Naive thymus-derived CD4-positive, alpha-beta T cell (primary cell): ENCODE data around the gene SLX4. TPM values are rescaled to one million over a fixed set of nuclear protein-coding genes. Genes with fewer than 3 reads are reported as not detected.

Experiments used
- ATAC-seq: fragments of 150-1000 bp; cut with Tn5 transposase; 2 replicates; pipeline ENCODE4 v1.10.0; 2021; ENCODE audit warnings: mild to moderate bottlenecking, moderate library complexity
- CTCF ChIA-PET: fragments of 350-600 bp; sonication (Branson Sonifier 250); formaldehyde crosslinking; loops from one replicate; lab custom pipeline; 2021; ENCODE audit warnings: antibody characterized with exemption; lab: Charles Lee
- POLR2A ChIA-PET: fragments of 350-600 bp; sonication (Branson Sonifier 250); formaldehyde crosslinking; loops from one replicate; lab custom pipeline; 2021; ENCODE audit warnings: antibody characterized with exemption, inconsistent platforms; lab: Charles Lee
- DNase-seq, 9 donors: peaks; one replicate each; pipeline versions ENCODE4 v3.0.0 to v3.0.0-alpha.2; 2020 to 2022; ENCODE audit warnings: mixed read lengths in 1 of 9
- H3K27ac ChIP-seq: one replicate; pipeline ENCODE4 v1.7.0; 2013; ENCODE audit warnings: mild to moderate bottlenecking, low read depth, low read length, moderate library complexity
- H3K27me3 ChIP-seq, 2 donors: one replicate each; pipeline ENCODE4 v1.7.0; 2013; ENCODE audit warnings: low read length in 2 of 2, mild to moderate bottlenecking in 2 of 2, moderate library complexity in 2 of 2; ENCODE audit not compliant: control insufficient read depth in 2 of 2, insufficient read depth in 2 of 2
- H3K36me3 ChIP-seq, 3 experiments: 1 replicate in 2 of 3; 2 replicates in 1 of 3; pipeline ENCODE4 v1.7.0; 2013; ENCODE audit warnings: low read length in 3 of 3, mild to moderate bottlenecking in 3 of 3, moderate library complexity in 1 of 3; ENCODE audit not compliant: insufficient read depth in 3 of 3, control insufficient read depth in 2 of 3
- H3K4me1 ChIP-seq, 2 donors: one replicate each; pipeline ENCODE4 v1.7.0; 2013; ENCODE audit warnings: low read length in 2 of 2, mild to moderate bottlenecking in 2 of 2, moderate library complexity in 1 of 2; ENCODE audit not compliant: control insufficient read depth in 2 of 2, insufficient read depth in 2 of 2
- H3K4me3 ChIP-seq: 2 replicates; pipeline ENCODE4 v1.7.0; 2013; ENCODE audit warnings: mild to moderate bottlenecking, low read length
- H3K9me3 ChIP-seq, 3 experiments: 1 replicate in 2 of 3; 2 replicates in 1 of 3; pipeline ENCODE4 v1.7.0; 2013; ENCODE audit warnings: low read length in 3 of 3; ENCODE audit not compliant: control insufficient read depth in 2 of 3
- H3K27ac Mint-ChIP-seq, 9 donors: one replicate each; pipeline ENCODE4 v1.8.0; 2020 to 2022; ENCODE audit warnings: mixed read lengths in 9 of 9, mild to moderate bottlenecking in 8 of 9, moderate library complexity in 5 of 9, inconsistent platforms in 2 of 9
- H3K27me3 Mint-ChIP-seq, 5 donors: one replicate each; pipeline ENCODE4 v1.8.0; 2021 to 2022; ENCODE audit warnings: mixed read lengths in 5 of 5, mild to moderate bottlenecking in 1 of 5
- H3K36me3 Mint-ChIP-seq, 5 donors: one replicate each; pipeline ENCODE4 v1.8.0; 2020 to 2022; ENCODE audit warnings: mixed read lengths in 5 of 5, mild to moderate bottlenecking in 3 of 5, inconsistent platforms in 1 of 5
- H3K4me1 Mint-ChIP-seq, 7 donors: one replicate each; pipeline ENCODE4 v1.8.0; 2020 to 2022; ENCODE audit warnings: mixed read lengths in 7 of 7, mild to moderate bottlenecking in 3 of 7, inconsistent platforms in 1 of 7
- H3K4me3 Mint-ChIP-seq, 10 donors: one replicate each; pipeline ENCODE4 v1.8.0; 2020 to 2022; ENCODE audit warnings: mild to moderate bottlenecking in 10 of 10, mixed read lengths in 10 of 10, moderate library complexity in 6 of 10, inconsistent platforms in 2 of 10
- H3K9me3 Mint-ChIP-seq, 11 donors: one replicate each; pipeline ENCODE4 v1.8.0; 2020 to 2022; ENCODE audit warnings: mixed read lengths in 11 of 11, mild to moderate bottlenecking in 4 of 11, inconsistent platforms in 1 of 11, moderate library complexity in 1 of 11
- intact Hi-C, 2 donors: fragments of 100-400 bp; cut with micrococcal nuclease; formaldehyde crosslinking; loops; one replicate each; pipeline ENCODE4 v1.15.1; 2023
- polyA plus RNA-seq, 2 donors: library from polyadenylated mRNA; unstranded; fragments of 300-500 nt; fragmentation: Illumina TruSeq; gene quantifications; one replicate each; pipeline ENCODE4 v1.2.3, GENCODE V29; 2021
- total RNA-seq, 6 experiments: library from RNA in 5 of 6; stranded (reverse) in 5 of 6; gene quantifications; 1 replicate in 5 of 6; 2 replicates in 1 of 6; pipeline ENCODE4 v1.2.3 and lab custom pipeline; 2021 to 2026

The SLX4 gene
- total and polyA plus RNA-seq, 7 experiments from 2014 or later, result 0.89 to 12.5 (median 7.5) TPM

DNA sequence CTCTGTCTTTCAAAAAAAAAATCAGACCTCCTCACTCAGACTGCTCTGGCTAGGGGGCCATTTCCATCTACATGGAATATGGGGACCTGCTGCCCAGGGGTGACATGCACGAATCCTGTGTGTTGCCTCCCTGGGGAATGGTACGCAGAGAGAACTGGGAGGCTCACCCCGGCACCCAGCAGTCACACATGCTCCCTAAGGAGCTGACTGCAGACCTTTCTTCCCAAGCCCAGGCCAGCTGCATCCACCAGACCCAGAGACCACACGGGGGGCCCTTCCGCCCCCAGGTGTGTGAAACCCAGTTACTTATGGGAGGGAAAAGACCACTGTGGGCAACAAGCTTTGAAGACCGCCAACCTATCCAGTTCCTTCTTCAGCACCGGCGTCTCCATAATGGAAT lies 27.0 kb downstream of the SLX4 start:
- H3K4me3 Mint-ChIP-seq, result no peak overlapping the region
- intact Hi-C loops, result no loop called here
- H3K4me1 ChIP-seq, result peaks cover 10 to 11% of the 10 kb centered on the region in 2 donors
- no peak overlapping the region for H3K27ac Mint-ChIP-seq
- no peaks in the 10 kb centered on the region for H3K9me3 Mint-ChIP-seq
- H3K4me1 Mint-ChIP-seq, result peaks cover 10 to 22% (median 17%) of the 10 kb centered on the region in 7 donors
- peaks cover 0 to 19% (median 4%) of the 10 kb centered on the region in 5 donors for H3K36me3 Mint-ChIP-seq
- no peaks in the 10 kb centered on the region for H3K27me3 ChIP-seq
- no peaks in the 10 kb centered on the region for H3K27me3 Mint-ChIP-seq
- POLR2A ChIA-PET, result no interaction called here
- DNase-seq (no peak), ATAC-seq (no peak)
- no peak overlapping the region for H3K27ac ChIP-seq
- H3K4me3 ChIP-seq, result no peak overlapping the region
- no peaks in the 10 kb centered on the region for H3K9me3 ChIP-seq
- peaks cover 0 to 23% (median 0%) of the 10 kb centered on the region in 3 experiments for H3K36me3 ChIP-seq
- CTCF ChIA-PET, result no interaction called here

DNA sequence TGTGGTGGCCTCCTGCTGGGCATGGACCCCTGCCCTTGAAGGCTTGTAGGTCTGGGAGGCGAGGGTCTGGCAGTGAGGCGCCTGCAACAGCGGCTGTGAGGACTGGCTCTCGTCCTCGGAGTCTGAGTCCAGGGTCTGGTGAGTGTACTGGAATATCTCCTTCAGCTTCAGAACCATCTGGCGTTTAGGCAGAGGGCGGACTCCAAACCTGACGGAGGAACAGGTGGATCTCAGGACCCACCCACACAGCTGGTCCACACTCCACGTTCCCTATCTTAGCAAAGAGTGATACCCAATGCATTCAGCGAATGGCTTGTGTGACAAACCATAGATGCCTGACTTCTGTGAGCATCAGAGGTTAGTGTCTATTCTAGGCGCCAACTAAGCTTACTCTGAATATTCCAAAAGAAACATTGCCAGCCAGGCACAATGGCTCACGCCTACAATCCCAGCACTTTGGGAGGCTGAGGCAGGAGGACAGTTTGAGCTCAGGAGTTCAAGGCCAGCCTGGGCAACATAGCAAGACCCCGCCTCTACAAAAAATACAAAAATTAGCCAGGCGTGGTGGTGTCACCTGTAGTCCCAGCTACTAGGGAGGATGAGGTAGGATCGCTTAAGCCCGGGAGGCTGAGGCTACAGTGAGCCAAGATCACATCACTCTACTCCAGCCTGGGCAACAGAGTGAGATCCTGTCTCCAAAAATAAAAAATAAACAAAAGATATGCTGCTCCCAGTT lies 27.9 kb downstream of the SLX4 start:
- peaks cover 0 to 19% (median 4%) of the 10 kb centered on the region in 5 donors for H3K36me3 Mint-ChIP-seq
- no peak for DNase-seq
- intact Hi-C loops, result no loop called here
- H3K27ac Mint-ChIP-seq, result no peak overlapping the region
- ATAC-seq, result no peak
- Histone ChIP-seq H3K36me3 (peaks cover 0 to 19% (median 0%) of the 10 kb centered on the region in 3 experiments), H3K4me1 (peaks cover 12 to 19% of the 10 kb centered on the region in 2 donors), H3K27me3 (no peaks in the 10 kb centered on the region), H3K9me3 (no peaks in the 10 kb centered on the region), H3K4me3 (no peak overlapping the region), H3K27ac (no peak overlapping the region)
- H3K27me3 Mint-ChIP-seq, result no peaks in the 10 kb centered on the region
- peaks cover 13 to 30% (median 23%) of the 10 kb centered on the region in 7 donors for H3K4me1 Mint-ChIP-seq
- POLR2A ChIA-PET, result no interaction called here
- CTCF ChIA-PET, result no interaction called here
- no peak overlapping the region for H3K4me3 Mint-ChIP-seq
- H3K9me3 Mint-ChIP-seq, result no peaks in the 10 kb centered on the region

DNA sequence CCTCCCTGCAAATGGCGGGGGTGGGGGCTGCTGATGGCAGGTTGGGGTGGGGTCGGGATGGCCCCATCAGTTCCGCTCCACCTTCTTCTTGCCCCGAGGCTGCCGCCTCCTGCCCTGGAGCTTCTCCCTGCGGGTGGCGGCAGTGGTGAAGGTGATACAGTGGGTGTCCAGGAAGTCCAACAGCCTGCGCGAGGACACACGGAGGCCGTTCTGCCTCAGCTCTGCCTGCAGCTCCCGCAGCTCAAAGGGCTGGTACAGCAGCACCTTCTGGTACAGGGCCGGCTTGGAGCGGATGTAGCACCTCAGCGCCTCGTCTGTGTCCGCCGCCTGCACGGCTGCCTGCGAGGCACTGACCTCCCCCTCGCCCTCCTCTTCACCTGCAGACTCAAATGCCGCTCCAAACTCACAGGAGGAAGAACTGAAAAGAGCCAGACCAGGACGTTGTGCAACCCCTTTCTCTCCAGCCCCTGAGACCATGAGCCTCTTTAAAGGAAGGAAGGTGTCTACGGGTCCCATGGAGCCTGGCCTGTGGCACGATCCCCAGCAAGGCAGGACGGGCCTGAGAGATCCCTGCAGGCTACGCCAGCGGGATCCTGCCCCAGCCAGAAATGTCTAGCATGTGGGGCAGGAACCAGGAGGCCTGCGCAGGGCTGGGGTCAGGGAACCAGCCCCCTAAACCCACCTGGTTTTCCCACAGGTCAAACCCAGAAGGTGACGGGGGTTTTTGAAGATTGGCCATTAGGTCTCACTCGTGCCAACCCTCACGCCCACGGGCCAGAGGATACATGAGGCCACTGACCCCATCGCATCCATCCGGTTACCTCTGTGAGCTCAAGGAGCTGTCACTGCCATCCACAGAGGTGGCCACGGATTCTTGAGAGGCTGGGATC lies 28.9 kb downstream of the SLX4 start:
- Histone ChIP-seq H3K4me1 (peaks cover 17 to 26% of the 10 kb centered on the region in 2 donors), H3K4me3 (no peak overlapping the region), H3K27me3 (no peaks in the 10 kb centered on the region), H3K27ac (no peak overlapping the region), H3K36me3 (peaks cover 0 to 15% (median 0%) of the 10 kb centered on the region in 3 experiments), H3K9me3 (no peaks in the 10 kb centered on the region)
- Mint-ChIP-seq H3K36me3 (peaks cover 0 to 15% (median 0%) of the 10 kb centered on the region in 5 donors), H3K9me3 (no peaks in the 10 kb centered on the region), H3K27ac (no peak overlapping the region), H3K27me3 (no peaks in the 10 kb centered on the region), H3K4me1 (peaks cover 19 to 36% (median 30%) of the 10 kb centered on the region in 7 donors), H3K4me3 (no peak overlapping the region)
- ChIA-PET CTCF (no interaction called here), POLR2A (no interaction called here)
- intact Hi-C loops, result no loop called here
- ATAC-seq (no peak), DNase-seq (no peak)

DNA sequence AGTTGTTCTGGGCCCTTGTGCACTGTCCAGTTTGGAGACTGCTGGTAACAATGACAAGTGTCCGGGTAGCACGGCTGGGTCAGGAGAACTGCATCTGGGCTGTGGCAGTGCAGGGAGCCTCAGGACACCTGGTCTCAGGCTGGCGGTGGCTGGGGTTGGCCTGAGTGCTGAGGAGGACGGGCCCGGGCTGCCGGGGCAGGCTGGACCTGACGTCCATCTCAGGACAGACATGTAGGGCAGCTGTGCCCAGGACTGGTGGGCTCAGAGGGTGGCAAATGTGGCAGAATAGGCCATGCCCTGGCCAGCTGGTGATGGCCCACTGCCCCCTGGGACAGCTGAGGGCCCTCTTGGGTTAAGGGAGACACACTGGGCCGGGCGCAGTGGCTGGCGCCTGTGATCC lies 30.0 kb downstream of the SLX4 start:
- H3K36me3 Mint-ChIP-seq, result peaks cover 0 to 20% (median 0%) of the 10 kb centered on the region in 5 donors
- H3K4me3 Mint-ChIP-seq, result no peak overlapping the region
- no peak overlapping the region for H3K27ac ChIP-seq
- no peaks in the 10 kb centered on the region for H3K9me3 ChIP-seq
- DNase-seq (no peak), ATAC-seq (no peak)
- no peak overlapping the region for H3K4me3 ChIP-seq
- H3K27me3 ChIP-seq, result no peaks in the 10 kb centered on the region
- H3K4me1 ChIP-seq, result peaks cover 17 to 26% of the 10 kb centered on the region in 2 donors
- intact Hi-C loops, result no loop called here
- H3K27ac Mint-ChIP-seq, result no peak overlapping the region
- H3K36me3 ChIP-seq, result peaks cover 0 to 21% (median 0%) of the 10 kb centered on the region in 3 experiments
- no peaks in the 10 kb centered on the region for H3K27me3 Mint-ChIP-seq
- H3K9me3 Mint-ChIP-seq, result no peaks in the 10 kb centered on the region
- POLR2A ChIA-PET, result no interaction called here
- peaks cover 19 to 42% (median 34%) of the 10 kb centered on the region in 7 donors for H3K4me1 Mint-ChIP-seq
- CTCF ChIA-PET, result no interaction called here

DNA sequence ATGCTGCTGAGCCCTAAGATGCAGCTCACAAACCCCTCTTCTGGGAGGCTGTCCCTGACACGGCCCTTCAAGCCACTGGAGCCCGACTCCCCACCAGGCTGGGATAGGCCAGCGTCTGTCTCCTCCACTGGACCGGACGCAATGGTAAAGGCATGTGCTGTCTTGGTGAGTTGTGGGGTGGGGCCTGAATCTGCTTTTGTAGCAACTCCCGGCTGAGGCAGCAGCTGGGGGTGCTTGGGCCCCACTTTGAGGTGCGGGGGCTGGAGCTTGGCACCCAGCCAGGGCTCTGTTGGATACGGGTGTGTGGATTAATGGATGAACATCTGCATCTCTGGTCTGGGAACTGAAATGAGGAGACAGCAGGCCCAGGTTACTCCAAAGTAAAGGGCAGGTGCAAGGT lies 30.7 kb downstream of the SLX4 start:
- H3K9me3 Mint-ChIP-seq, result no peaks in the 10 kb centered on the region
- ATAC-seq, result no peak
- Histone ChIP-seq H3K36me3 (peaks cover 0 to 21% (median 0%) of the 10 kb centered on the region in 3 experiments), H3K9me3 (no peaks in the 10 kb centered on the region), H3K27me3 (no peaks in the 10 kb centered on the region), H3K4me1 (peaks cover 18 to 28% of the 10 kb centered on the region in 2 donors), H3K27ac (no peak overlapping the region), H3K4me3 (no peak overlapping the region)
- peak overlapping the region in 8 of 9 donors; percentile 28 to 97 (median 79) for H3K27ac Mint-ChIP-seq
- DNase-seq, result no peak
- no peaks in the 10 kb centered on the region for H3K27me3 Mint-ChIP-seq
- POLR2A ChIA-PET, result interaction anchor here (0.6 kb wide), 1 partner anchor 227 kb away, joined by 3 read pairs; no protein-coding TSS in a partner anchor
- intact Hi-C loops, result no loop called here
- peaks cover 0 to 19% (median 0%) of the 10 kb centered on the region in 5 donors for H3K36me3 Mint-ChIP-seq
- peaks cover 19 to 42% (median 37%) of the 10 kb centered on the region in 7 donors for H3K4me1 Mint-ChIP-seq
- CTCF ChIA-PET, result no interaction called here
- H3K4me3 Mint-ChIP-seq, result peak overlapping the region in 4 of 10 donors; percentile 12 to 97 (median 52)

DNA sequence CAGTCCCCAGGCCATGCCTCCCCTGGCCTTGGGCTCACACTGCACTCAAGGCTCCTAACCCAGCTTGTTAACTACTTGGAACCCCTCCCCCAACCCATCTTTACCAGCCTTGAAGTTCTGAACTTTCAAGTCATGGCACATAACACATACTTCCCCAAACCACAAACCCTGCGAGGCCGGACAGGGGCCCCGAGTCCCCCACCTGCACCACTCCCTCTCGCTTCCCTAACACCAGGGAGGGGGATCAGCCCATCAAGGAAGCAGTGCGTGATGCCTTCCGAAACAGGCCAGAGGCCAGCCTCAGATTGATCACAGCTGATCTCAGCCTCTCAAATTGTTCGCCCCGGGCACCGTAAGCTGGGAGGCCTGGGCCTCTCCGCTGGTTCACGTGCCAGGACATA lies 31.2 kb downstream of the SLX4 start:
- Histone ChIP-seq H3K4me3 (no peak overlapping the region), H3K4me1 (peaks cover 23 to 32% of the 10 kb centered on the region in 2 donors), H3K27me3 (no peaks in the 10 kb centered on the region), H3K27ac (peak overlapping the region; percentile 16), H3K36me3 (peaks cover 0 to 21% (median 0%) of the 10 kb centered on the region in 3 experiments), H3K9me3 (no peaks in the 10 kb centered on the region)
- H3K27me3 Mint-ChIP-seq, result no peaks in the 10 kb centered on the region
- H3K9me3 Mint-ChIP-seq, result no peaks in the 10 kb centered on the region
- peak overlapping the region in 6 of 10 donors; percentile 21 to 97 (median 42) for H3K4me3 Mint-ChIP-seq
- H3K36me3 Mint-ChIP-seq, result peaks cover 0 to 21% (median 0%) of the 10 kb centered on the region in 5 donors
- no peak for ATAC-seq
- H3K27ac Mint-ChIP-seq, result peak overlapping the region in 8 of 9 donors; percentile 28 to 97 (median 79)
- CTCF ChIA-PET, result no interaction called here
- no peak for DNase-seq
- intact Hi-C loops, result no loop called here
- H3K4me1 Mint-ChIP-seq, result peaks cover 19 to 47% (median 38%) of the 10 kb centered on the region in 7 donors
- POLR2A ChIA-PET, result interaction anchor here (0.6 kb wide), 2 partner anchors 57 to 227 kb away, joined by 3 to 7 read pairs; no protein-coding TSS in a partner anchor
